HG03521 (cell line): Measurements from ENCODE around the gene TYRO3.

Experiments used
- ATAC-seq: cut with Tn5 transposase; IDR thresholded peaks from one replicate; pipeline ENCODE4 v1.9.1; 2021; ENCODE audit warnings: mild to moderate bottlenecking, moderate library complexity; ENCODE audit not compliant: unreplicated experiment

TYRO3 gene

DNA sequence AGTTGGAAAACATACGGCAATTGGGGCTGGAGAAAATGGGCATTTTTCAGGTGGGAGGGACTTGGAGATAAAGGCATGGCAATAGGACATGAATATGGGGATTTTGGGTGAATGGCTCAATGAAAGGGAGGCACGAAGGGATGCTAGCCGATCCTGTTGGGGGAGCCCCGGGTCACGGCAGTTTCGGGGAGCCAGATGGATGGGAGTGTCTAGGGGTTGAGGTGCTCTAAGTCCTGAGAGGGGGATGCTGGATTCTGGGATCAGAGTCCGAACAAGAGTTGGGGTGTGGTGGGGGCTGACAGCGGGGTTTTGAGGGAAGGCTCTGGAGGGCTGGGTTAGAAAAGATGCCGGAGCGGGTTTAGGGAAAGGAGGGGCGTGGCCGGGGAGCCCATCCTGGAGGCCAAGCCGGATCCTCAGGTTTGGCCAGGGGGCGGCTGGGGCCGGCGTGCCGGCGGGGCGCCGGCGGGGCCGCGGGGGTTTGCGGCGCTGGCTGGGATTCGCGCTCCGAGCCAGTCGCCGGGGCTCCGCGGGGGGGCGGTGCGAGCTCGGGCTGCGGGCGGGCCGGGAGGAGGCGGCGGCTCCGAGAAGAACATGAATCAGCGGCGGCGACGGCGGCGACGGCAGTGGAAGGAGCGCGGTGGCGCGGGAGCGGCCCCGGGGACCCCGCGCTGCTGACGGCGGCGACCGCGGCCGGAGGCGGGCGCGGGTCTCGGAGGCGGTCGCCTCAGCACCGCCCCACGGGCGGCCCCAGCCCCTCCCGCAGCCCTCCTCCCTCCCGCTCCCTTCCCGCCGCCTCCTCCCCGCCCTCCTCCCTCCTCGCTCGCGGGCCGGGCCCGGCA, at the start of gene TYRO3:
Gene TYRO3, plus strand, starts transcription at position 813 of the 839 bp plus-strand sequence. CDS start 46 bp downstream, outside the sequence.
- ATAC-seq, result no peak

DNA sequence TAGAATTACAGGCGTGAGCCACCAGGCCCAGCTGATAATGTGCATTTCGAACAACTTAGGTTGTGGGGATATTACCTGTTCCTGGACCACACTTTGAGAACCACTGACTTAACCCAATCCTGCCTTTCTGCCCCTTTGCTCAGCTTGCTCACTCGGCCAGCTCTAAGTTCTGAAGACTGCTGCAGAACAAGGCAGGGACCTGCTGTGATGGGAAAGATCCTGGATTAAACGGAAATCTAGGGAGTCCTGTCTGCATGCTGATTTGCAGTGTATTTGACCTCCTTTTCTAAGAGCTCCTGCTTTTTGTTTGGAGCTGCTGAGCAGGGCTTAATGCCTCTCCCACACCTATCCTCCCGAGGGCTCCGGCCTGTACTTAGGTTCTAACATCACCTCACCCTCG, 48.3 kb upstream of the TYRO3 start:
- ATAC-seq, result no peak

DNA sequence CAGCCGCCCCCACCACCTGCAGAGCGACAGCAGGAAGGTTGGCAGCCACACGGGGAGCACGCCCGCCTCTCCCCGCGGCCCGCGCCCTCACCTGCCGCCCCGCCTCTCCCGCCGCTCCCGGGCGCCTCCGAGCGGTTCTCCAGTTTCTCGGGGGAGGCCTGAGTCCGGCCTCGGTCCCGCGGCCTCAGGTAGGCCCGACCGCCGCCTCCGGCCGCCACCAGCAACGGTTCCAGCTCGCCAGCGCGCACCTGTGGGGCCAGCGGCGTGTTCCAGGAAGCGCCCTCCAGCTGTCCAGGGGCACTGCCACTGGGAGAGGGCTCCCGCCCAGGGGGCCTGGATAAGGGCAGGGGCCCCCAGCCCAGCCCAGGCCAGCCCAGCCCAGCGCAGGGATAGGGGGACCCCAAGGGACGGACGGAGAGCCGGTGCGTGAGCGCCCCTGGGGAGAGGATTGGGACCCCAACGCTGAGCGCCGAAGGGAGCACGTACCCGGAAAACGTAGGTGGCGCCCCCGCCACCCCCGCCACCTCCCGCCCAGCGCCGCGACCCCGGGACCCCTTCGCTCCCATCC, 47.6 kb upstream of the TYRO3 start:
- ATAC-seq, result no peak

DNA sequence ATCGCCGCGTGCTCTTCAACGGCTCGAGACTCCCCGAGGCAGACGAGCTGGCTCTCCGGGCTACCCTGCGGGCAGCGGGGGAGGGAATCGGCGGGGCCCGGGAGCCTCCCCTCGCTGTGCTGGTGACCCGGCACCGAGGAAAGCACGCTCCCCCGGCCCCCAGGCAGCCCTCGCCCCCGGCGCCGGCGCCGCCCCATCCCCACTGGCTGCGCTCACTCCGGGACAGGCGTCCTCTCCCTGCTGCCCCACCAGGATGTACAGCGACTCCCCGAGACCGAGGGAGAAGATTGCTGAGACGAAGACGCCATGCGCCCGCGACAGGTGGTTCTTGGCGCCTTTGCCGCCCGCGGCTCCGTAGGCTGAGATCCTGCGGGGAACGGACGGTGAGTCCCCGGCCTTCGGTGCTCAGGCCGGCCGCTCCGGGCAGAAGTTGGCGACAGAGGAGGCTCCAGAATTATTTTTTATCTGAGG, 47.1 kb upstream of the TYRO3 start:
- no peak for ATAC-seq

DNA sequence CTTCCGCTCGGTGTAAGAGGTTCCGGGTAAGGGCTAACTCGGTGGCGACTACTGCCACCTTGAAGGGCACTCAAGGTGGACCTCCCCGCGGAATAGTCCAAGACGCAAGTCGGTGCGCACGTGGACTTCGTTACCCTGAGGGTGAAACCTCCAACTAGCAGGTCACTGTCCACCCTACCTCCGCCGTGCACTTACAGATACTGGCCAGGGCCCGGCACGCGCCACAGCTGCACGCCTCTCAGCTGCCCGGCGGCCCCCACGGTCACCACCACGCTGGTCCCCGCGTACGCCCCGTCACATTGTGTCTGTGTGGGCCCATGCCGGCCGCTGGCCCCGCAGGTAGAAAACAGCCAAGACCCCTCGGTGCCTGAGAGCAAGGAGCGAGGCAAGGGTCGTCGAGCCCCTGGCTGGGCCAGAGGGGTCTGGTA, 46.5 kb upstream of the TYRO3 start:
- no peak for ATAC-seq

DNA sequence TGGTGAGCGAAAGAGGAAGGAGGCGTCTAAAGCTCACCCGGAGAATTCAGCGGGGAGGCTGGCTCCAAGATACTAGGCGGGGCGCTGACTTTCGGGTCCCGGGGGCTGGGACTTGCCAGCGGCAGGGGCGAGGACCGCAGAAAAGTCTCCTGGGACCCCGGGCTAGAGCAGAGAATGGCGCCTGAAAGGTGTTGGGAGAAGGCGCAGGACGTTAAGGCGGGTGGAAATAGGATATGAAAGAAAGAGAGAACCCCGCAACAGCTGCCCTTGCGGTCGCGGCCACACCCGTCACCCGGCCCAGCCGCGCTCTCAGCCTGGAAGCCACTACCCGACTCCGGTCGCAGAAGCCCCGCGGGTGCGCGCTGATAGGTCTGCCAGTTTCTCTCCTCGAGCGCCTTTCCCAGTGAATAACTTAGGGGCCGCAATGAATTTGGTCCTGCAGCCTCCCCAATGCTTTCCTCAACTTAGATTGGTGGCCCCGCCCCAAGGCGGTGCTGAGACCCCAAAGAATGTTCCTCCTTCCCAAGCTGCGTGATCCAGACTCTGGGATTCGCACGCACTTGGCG, 46.0 kb upstream of the TYRO3 start:
- ATAC-seq, result no peak

DNA sequence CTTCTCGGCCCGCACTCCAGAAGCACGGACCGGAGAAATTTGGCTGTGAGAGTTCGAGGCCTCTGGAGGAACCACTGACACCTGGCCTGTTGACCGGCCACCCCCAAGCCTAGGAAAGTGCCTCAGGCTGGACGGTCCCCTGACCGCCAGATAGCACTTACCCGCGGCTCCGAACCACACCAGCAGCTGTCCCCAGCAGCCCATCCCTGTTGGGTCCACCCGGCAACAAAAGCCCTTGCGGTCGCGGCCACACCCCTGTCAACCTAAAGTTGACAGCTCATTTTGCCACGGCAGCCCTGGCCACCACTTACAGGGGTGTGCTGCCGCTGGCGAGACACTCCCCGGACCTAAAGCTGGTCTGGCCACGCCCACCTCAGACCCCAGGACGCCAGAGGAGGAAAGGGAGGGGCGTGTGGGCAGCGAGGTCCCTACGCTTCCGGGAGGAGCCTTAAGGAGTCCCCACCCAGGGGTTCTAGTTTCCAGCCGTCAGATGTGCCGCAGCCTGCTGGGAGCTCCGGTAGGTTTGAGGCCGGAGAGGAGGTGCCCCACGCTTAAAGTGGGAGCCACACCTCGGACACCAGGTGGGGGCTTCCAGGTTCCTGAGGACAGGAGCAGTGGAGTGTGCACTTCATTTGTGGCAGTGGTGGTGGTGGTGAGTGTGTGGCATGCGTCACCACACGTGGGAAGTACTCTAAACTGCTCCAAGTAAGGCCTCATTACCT, 45.3 kb upstream of the TYRO3 start, which contains the start of gene LTK:
Gene LTK, minus strand, starts transcription at position 322 of the 722 bp plus-strand sequence. Its CDS starts 118 bp downstream, at position 204.
- ATAC-seq, result no peak

DNA sequence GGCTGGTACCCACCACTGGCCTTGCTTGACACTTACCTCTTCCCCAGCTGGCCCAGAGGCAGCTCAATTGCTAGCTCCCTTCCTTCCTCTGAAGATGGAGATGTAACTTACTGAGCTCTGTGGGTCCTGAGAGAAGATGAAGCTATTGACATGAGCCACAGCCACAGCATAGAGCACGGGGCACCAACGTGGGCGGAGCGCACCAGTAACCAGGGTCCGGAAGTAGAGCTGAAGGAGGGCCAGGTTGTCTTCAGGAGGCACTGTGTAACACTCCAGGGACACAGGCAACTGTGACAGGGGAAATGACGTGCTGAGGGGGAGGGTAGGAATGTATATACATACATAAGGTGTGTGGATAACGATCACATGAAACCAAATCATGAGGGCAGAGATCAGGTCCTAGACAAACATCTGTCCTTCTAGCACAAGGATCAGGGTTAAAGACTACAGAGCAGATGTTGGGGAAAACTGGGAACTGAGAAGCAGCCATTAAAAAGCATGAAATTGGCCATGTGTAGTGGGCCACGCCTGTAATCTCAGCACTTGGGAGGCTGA, 41.0 kb upstream of the TYRO3 start:
- ATAC-seq, result no peak

DNA sequence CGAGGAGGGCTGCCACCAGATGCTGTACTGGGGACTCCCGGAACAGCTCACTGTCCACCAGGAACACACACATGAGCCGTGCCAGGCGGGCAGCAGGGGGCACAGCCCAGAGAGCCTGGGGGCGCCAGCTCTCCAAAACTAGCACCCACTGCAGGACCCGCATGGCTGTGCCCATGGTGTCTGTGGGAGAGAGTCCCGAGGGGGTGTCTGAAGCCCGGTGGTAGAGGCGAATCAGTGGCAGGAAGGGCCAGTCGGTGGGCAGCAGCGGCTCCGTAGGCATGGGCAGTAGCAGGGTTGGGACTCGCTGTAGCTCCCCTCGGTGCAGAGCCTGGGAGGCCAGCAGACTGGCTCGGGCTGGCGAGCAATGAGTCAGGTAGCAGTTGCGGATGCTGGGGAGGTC, 38.4 kb upstream of the TYRO3 start:
- ATAC-seq, result no peak

DNA sequence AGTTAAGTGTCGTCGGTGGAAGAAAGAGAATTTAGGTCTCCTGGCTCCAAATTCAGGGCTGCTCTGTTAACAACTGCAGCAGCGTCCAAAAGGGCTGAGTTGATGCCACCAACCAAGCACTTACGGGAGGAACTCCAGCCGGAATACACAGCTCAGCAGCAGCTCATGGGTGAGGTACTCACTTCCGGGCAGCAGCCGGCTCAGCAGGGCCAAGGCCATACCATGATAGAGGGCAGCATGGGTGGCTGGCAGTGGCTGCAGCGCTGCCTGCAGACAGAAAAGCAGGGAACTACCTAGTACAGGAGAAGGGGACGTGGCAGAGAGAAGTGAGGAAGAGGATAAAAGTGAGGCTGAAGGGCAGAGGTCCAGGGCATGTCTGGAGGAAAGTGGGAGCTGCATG, 37.4 kb upstream of the TYRO3 start:
- no peak for ATAC-seq

DNA sequence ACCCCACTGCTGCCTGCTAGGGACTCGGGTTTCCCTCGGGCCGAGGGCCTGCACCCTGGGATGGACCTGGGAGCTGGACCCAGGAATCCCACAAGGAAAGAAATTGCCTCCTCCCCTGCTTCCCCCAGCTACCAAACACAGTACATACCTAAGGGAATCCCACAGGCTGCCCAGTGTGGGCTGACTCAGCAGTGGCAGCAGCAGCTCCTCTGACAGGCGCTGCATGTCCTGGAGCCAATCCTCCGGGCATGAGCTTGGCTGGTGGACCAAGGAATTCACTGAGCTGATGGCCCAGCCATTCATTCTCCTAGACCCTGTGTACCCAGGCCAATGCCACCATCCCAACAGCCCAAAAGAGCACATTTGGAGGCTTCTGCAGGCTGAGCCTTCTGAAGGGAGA, 35.9 kb upstream of the TYRO3 start:
- no peak for ATAC-seq

DNA sequence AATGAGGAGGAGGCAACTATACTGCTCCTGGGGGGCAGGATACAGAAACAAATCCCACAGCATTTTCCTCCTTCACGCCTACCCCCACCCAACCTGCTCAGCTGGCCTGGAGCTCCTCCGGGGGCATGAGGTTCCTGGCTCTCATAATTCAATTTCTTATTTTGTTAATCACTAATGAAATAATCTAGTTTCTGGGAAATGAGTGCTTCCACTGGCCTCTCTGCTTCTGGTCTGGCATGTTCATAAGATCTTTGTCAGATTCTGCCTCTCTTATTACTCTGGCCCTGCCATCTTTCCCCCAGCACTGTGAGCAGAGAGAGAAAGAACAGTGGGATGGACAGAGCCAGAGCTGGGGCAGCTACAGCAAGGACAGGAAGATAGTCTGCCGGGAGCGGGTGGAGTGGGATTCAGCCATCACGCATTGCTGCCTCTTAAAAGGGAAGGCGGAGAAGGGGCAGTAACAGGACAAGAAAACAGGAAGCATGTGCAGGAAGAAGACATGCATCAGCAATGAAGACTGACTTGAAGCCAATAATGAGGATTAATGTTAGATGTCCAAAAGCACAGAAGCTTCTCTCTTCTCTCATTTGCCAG, 28.6 kb upstream of the TYRO3 start:
- no peak for ATAC-seq

DNA sequence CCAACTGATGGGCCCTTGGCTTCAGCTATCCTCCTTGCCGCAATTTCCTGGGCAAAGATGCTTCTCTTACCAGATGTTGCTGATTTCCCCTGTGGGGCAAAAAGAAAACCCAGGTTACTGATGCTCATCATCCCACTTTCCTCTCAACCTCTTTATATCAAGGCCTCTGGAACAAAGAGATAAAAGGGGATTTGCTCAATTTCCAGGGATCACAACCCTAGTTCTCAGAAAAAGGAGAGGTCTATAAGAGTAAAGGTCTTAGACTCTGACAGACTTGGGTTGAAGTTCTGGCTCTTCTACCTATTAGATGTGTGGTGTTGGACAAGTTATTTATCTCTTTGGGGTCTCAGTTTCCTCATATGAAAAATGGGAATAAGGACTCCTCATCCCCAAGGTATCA, 23.5 kb upstream of the TYRO3 start:
- no peak for ATAC-seq

DNA sequence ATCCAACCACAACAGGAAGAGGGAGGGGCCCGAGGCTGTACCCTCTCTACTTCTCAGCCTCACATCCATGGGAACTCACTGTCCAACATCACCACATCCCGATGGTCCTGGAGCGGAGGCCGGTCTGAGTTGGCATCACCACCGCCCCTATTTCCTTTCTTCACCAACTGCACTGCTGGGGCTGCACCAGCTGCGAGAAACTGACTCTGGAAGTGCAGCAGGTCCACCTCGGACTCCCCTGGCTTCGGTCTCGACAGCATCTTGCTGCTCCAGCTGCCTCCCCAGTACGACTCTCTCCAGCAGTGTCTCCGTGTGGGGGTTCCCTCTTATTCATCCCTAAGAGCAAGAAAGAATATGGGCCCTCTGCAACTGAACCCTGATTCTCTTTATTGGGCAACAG, 22.1 kb upstream of the TYRO3 start:
- ATAC-seq, result no peak

DNA sequence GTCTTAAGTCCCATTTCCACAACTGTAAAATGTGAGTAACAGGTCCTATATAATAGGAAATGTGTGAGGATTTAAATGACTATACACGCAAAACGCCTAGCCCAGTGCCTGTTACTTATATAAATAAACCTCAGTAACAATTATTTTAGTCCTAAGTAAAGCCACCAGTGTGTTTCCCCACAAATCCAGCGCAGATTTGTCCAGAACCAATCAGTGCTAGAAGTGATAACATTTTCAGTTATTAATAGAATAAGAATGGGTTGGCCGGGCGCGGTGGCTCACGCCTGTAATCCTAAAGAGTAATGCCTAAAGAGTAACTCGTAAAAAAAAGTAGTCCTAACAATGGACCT, 15.5 kb upstream of the TYRO3 start:
- no peak for ATAC-seq

DNA sequence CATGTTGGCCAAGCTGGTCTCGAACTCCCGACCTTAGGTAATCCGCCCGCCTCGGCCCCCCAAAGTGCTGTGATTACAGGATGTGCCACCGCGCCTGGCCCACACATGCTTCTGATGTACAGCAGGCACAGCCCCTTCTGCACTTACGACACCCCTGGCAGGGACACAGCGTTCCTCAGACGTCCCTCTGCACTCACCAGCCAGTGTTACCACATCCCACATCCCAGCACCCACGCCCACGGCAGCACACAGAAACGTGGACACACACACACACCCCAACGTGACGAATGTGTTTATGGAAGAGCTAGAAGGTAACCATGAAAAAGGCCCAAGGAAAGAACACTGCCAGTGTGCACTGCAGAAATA, 14.4 kb upstream of the TYRO3 start:
- ATAC-seq, result no peak

DNA sequence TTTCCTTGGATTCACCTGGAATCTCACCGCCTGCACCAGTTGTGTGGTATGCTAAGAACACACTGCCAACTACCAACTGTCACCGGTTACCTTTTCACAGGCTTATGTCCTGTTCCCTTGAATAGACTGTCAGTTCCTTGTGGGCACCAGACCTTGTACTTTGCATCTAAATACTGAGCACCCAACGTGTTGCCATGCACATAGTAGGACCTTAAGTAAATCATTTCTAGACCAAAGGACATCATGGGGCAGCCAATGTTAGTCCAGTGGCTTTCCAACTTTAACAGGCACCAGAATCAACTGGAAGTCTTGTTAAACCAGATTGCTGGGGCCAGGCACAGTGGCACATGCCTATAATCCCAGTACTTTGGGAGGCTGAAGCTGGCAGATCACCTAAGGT, 13.8 kb upstream of the TYRO3 start:
- no peak for ATAC-seq

DNA sequence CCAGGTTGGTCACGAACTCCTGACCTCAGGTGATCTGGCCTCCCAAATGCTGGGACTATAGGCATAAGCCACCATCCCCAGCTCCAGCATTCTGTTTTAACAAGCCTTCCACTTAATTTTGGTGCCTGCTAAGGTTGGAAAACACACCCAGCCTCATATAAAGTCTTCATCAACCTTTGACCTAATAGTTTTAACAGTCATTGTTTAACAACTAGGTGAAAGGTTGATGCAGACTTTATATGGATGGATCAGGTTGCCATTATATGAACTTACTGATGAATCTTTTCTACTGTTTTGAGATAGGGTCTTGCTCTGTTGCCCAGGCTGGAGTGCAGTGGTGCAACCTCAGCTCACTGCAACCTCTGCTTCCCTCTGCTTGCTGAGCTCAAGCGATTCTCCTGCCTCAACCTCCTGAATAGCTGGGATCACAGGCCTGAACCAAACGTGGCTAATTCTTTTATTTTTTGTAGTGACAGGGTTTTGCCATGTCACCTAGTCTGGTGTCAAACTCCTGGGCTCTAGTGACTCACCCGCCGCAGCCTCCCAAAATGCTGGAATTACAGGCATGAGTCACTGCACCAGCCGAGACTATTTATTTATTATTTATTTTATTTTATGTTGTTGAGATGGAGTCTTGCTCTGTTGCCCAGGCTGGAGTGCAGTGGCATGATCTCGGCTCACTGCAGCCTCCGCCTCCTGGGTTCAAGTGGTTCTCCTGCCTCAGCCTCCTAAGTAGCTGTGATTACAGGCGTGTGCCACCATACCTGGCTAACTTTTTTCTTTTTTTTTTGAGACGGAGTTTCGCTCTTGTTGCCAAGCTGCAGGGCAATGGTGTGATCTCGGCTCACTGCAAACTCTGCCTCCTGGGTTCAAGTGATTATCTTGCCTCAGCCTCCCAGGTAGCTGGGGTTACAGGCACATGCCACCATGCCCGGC, 11.9 kb upstream of the TYRO3 start:
- ATAC-seq, result no peak

DNA sequence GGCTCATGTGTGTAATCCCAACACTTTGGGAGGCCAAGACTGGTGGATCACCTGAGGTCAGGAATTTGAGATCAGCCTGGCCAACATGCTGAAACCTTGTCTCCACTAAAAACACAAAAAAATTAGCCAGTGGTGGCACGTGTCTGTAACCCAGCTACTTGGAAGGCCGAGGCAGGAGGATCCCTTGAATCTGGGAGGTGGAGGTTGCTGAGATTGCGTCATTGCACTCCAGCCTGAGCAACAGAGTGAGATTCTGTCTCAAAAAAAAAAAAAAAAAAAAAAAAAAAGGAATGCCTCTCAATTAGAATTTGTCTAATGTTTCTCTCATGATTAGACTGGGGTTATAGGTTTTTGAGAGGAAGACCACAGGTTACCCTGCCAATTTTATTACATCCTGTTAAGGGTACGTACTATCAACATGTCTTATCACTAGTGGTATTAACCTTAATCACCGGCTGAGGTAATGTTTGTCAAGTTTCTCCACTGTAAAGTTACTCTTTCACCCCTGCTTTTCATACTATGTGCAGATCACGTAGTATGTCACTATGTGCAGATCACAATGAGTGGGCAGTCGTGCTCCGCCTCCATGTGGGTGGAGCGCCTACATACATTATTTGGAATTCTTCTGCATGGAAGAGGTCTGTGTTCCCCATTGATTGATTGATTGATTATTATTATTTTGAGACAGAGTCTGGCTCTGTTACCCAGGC, 8.8 kb upstream of the TYRO3 start:
- ATAC-seq, result no peak
